IMR-90 (cell line): ENCODE measurements around the gene ZDHHC11B. TPM values are rescaled to one million over a fixed set of nuclear protein-coding genes. Genes with fewer than 3 reads are reported as not detected.

Experiments used
- ATAC-seq: fragments of 200-7000 bp; cut with Tn5 transposase; 2 replicates; pipeline ENCODE4 v1.9.1; 2020; ENCODE audit warnings: low read depth, mild to moderate bottlenecking, moderate library complexity
- BruUV-seq: library from RNA; stranded (reverse); fragments of 400-500 nt; replicated peaks from 2 replicates; lab custom pipeline; 2021; lab: Mats Ljungman, UMichigan
- CTCF ChIA-PET: fragments of 300-600 bp; formaldehyde crosslinking; extraction: SDS; loops from one replicate; lab custom pipeline; 2021; ENCODE audit warnings: antibody characterized with exemption; lab: Yijun Ruan, JAX
- POLR2A ChIA-PET: fragments of 300-600 bp; sonication (Branson Sonifier 250); formaldehyde crosslinking; loops from one replicate; lab custom pipeline; 2022; ENCODE audit warnings: antibody characterized with exemption; ENCODE audit not compliant: unreplicated experiment; lab: Charles Lee
- DNase-seq: peaks from one replicate; pipeline ENCODE4 v3.0.0; 2013
- H2AFZ ChIP-seq: replicated peaks from 2 replicates; pipeline ENCODE3; 2013; ENCODE audit warnings: low read length, mild to moderate bottlenecking; ENCODE audit not compliant: poor library complexity
- H2AK5ac ChIP-seq: 2 replicates; pipeline ENCODE4 v1.6.1; 2013; ENCODE audit warnings: low read depth, low read length, inconsistent platforms
- H2AK9ac ChIP-seq: replicated peaks from 2 replicates; pipeline ENCODE3; 2013; ENCODE audit warnings: mild to moderate bottlenecking, low read depth, low read length, moderate library complexity; ENCODE audit not compliant: poor library complexity
- H2BK120ac ChIP-seq: 2 replicates; pipeline ENCODE4 v1.6.1; 2013; ENCODE audit warnings: low read depth, low read length, inconsistent platforms
- H2BK15ac ChIP-seq: 3 replicates; pipeline ENCODE4 v1.6.1; 2013; ENCODE audit warnings: low read depth, low read length, inconsistent platforms
- H2BK20ac ChIP-seq: 2 replicates; pipeline ENCODE4 v1.6.1; 2013; ENCODE audit warnings: low read depth, mild to moderate bottlenecking, inconsistent platforms, low read length, moderate library complexity
- H2BK5ac ChIP-seq: 2 replicates; pipeline ENCODE4 v1.6.1; 2013; ENCODE audit warnings: mild to moderate bottlenecking, low read depth, low read length, inconsistent platforms; ENCODE audit not compliant: poor library complexity, severe bottlenecking
- H3K14ac ChIP-seq: replicated peaks from 2 replicates; pipeline ENCODE4 v1.6.1; 2013; ENCODE audit warnings: low read depth, low read length, inconsistent platforms
- H3K18ac ChIP-seq: 2 replicates; pipeline ENCODE4 v1.6.1; 2013; ENCODE audit warnings: low read depth, low read length, control low read depth
- H3K23ac ChIP-seq: 2 replicates; pipeline ENCODE4 v1.6.1; 2013; ENCODE audit warnings: low read depth, low read length, inconsistent platforms
- H3K27ac ChIP-seq: 2 replicates; pipeline ENCODE4 v1.5.1; 2013; ENCODE audit warnings: mild to moderate bottlenecking, control low read depth, low read length; ENCODE audit not compliant: insufficient read depth
- H3K27me3 ChIP-seq: 2 replicates; pipeline ENCODE4 v1.6.1; 2013; ENCODE audit warnings: low read length; ENCODE audit not compliant: control insufficient read depth, insufficient read depth
- H3K36me3 ChIP-seq: 2 replicates; pipeline ENCODE4 v1.6.1; 2013; ENCODE audit warnings: low read length, mixed read lengths; ENCODE audit not compliant: control insufficient read depth, insufficient read depth
- H3K4ac ChIP-seq: 2 replicates; pipeline ENCODE4 v1.6.1; 2013; ENCODE audit warnings: low read depth, low read length, inconsistent platforms
- H3K4me1 ChIP-seq: 2 replicates; pipeline ENCODE4 v1.6.1; 2013; ENCODE audit warnings: low read length, mixed read lengths; ENCODE audit not compliant: control insufficient read depth, insufficient read depth
- H3K4me2 ChIP-seq: 2 replicates; pipeline ENCODE4 v1.6.1; 2013; ENCODE audit warnings: low read depth, mild to moderate bottlenecking, control low read depth, low read length, moderate library complexity
- H3K4me3 ChIP-seq: 2 replicates; pipeline ENCODE4 v1.5.1; 2013; ENCODE audit warnings: low read depth, mild to moderate bottlenecking, control low read depth, low read length, moderate library complexity; ENCODE audit not compliant: insufficient read depth
- H3K56ac ChIP-seq: 2 replicates; pipeline ENCODE4 v1.6.1; 2013; ENCODE audit warnings: low read length, inconsistent platforms; ENCODE audit not compliant: insufficient read depth; ENCODE audit errors: extremely low read depth
- H3K79me1 ChIP-seq, 2 experiments: 2 replicates each; pipeline ENCODE4 v1.6.1; 2013; ENCODE audit warnings: low read length in 2 of 2, inconsistent platforms in 1 of 2, low read depth in 1 of 2
- H3K9ac ChIP-seq: 2 replicates; pipeline ENCODE4 v1.6.1; 2013; ENCODE audit warnings: low read depth, low read length, control low read depth
- H3K9me1 ChIP-seq: 2 replicates; pipeline ENCODE4 v1.6.1; 2013; ENCODE audit warnings: low read length, inconsistent platforms; ENCODE audit not compliant: insufficient read depth
- H3K9me3 ChIP-seq: 2 replicates; pipeline ENCODE4 v1.6.1; 2013; ENCODE audit warnings: low read length; ENCODE audit not compliant: control insufficient read depth, insufficient read depth
- H4K20me1 ChIP-seq: 2 replicates; pipeline ENCODE4 v1.6.1; 2013; ENCODE audit warnings: low read length, inconsistent platforms; ENCODE audit not compliant: insufficient read depth
- H4K5ac ChIP-seq: 2 replicates; pipeline ENCODE4 v1.6.1; 2013; ENCODE audit warnings: mild to moderate bottlenecking, low read depth, low read length, control low read depth
- H4K8ac ChIP-seq, 2 experiments: 2 replicates each; pipeline ENCODE4 v1.6.1; 2013; ENCODE audit warnings: low read depth in 2 of 2, low read length in 2 of 2, control low read depth in 1 of 2, inconsistent platforms in 1 of 2
- H4K91ac ChIP-seq: 2 replicates; pipeline ENCODE4 v1.6.1; 2013; ENCODE audit warnings: low read depth, low read length, inconsistent platforms; ENCODE audit not compliant: insufficient read depth
- FOS ChIP-seq: fragments of 150-350 bp; IDR thresholded peaks from 2 replicates; pipeline ENCODE4 v1.6.1; 2016; ENCODE audit warnings: low read depth, low read length
- WGBS, 2 experiments: methylation state at CpG; one replicate each; pipeline versions ENCODE4 v1.1.5 to v1.1.7; 2013; ENCODE audit warnings: missing lambda C conversion rate in 2 of 2; ENCODE audit not compliant: insufficient read length in 1 of 2; ENCODE audit errors: extremely low coverage in 2 of 2; 5-methylcytosine and 5-hydroxymethylcytosine counted together
- dilution Hi-C: fragments of 300-500 bp; cut with HindIII; formaldehyde crosslinking; loops from one replicate; pipeline ENCODE4 v1.14.3; 2018; ENCODE audit warnings: low sequenced_read_pairs; ENCODE audit not compliant: unreplicated experiment
- in situ Hi-C: fragments of 300-500 bp; cut with MboI; formaldehyde crosslinking; loops from 3 replicates; pipeline ENCODE4 v1.14.3; 2019; ENCODE audit warnings: low sequenced_read_pairs, inconsistent platforms, mixed read lengths
- intact Hi-C: fragments of 100-400 bp; cut with micrococcal nuclease; formaldehyde crosslinking; loops from 2 replicates; pipeline ENCODE4 v1.10.0; 2022
- polyA plus RNA-seq, 3 experiments: library from polyadenylated mRNA; depleted of rRNA; stranded (reverse); fragments of >200 nt; gene quantifications; 2 replicates each; pipeline ENCODE4 v1.2.3, GENCODE V29; 2012; ENCODE audit warnings: low replicate concordance in 1 of 3
- total RNA-seq: library from RNA; depleted of rRNA; stranded (reverse); fragments of >200 nt; gene quantifications from 2 replicates; pipeline ENCODE4 v1.2.3, GENCODE V29; 2012

The ZDHHC11B gene
- total and polyA plus RNA-seq, 2 of the 4 experiments (the other 2 are of a cell fraction), result 0.12 TPM; not detected in 1

GRCh38 chr5:777756-778161 lies 6.8 kb downstream of the ZDHHC11B start:
- DNase-seq (no peak), ATAC-seq (no peak)
- Histone ChIP-seq H2BK20ac (no peak overlapping the region), H2AK9ac (no peak overlapping the region), H2BK120ac (no peak overlapping the region), H3K9me3 (no peaks in the 10 kb centered on the region), H4K8ac (no peak overlapping the region), H2AFZ (no peak overlapping the region), H3K9ac (no peak overlapping the region), H4K91ac (no peak overlapping the region), H3K4me1 (no peaks in the 10 kb centered on the region), H3K27me3 (peaks cover 19% of the 10 kb centered on the region; the same call in 1 of the 2 replicates), H2AK5ac (no peak overlapping the region), H2BK15ac (no peak overlapping the region), H3K9me1 (no peaks in the 10 kb centered on the region), H3K4me2 (no peak overlapping the region), H2BK5ac (no peak overlapping the region), H3K18ac (no peak overlapping the region), H3K4me3 (no peak overlapping the region), H4K5ac (no peak overlapping the region), H3K27ac (no peak overlapping the region), H3K79me1 (no peaks in the 10 kb centered on the region), H3K4ac (no peak overlapping the region), H3K14ac (no peak overlapping the region), H3K23ac (no peak overlapping the region), H3K36me3 (no peaks in the 10 kb centered on the region), H3K56ac (no peak overlapping the region), H4K20me1 (no peaks in the 10 kb centered on the region)
- no peak for TF ChIP-seq FOS
- intact Hi-C loops, result no loop called here
- 90% methylated on average over 36 of the region's 36 CpGs; no CpG with 5 or more reads in 1 of the 2 experiments for whole genome bisulfite sequencing, 2 experiments
- in situ Hi-C loops, result loop anchor here (10.0 kb wide), 1 partner anchor 93 kb away; no protein-coding TSS in a partner anchor
- BruUV-seq, result no TSS peak
- dilution Hi-C loops, result no loop called here
- ChIA-PET POLR2A (no interaction called here), CTCF (no interaction called here)
